HEK293T (cell line): Measurements from ENCODE around the gene CHTF8.
"Not testable (repeated sequence)": the region's sequence is repeated elsewhere in the genome, so short reads cannot be mapped to it uniquely, and the experiment has no call there.

Experiments used
- CTCF ChIA-PET: fragments of 350-600 bp; formaldehyde crosslinking; extraction: SDS; loops from one replicate; lab custom pipeline; 2021; ENCODE audit warnings: antibody characterized with exemption, inconsistent platforms; lab: Yijun Ruan, JAX
- POLR2A ChIA-PET: fragments of 350-600 bp; formaldehyde crosslinking; extraction: SDS; loops from one replicate; lab custom pipeline; 2020; ENCODE audit warnings: antibody characterized with exemption, inconsistent platforms; lab: Yijun Ruan, JAX
- DNase-seq: peaks from one replicate; pipeline ENCODE4 v3.0.0; 2012; ENCODE audit warnings: mixed read lengths; ENCODE audit errors: extremely low spot score
- ARNT ChIP-seq: fragments of 450-650 bp; IDR thresholded peaks from 2 replicates; pipeline ENCODE4 v1.6.1; 2017; ENCODE audit warnings: mild to moderate bottlenecking
- BHLHE40 ChIP-seq: fragments of 450-650 bp; IDR thresholded peaks from 2 replicates; pipeline ENCODE4 v1.6.1; 2016; ENCODE audit warnings: mild to moderate bottlenecking, moderate library complexity, borderline replicate concordance
- CTBP1 ChIP-seq: fragments of 450-650 bp; IDR thresholded peaks from 2 replicates; pipeline ENCODE4 v1.6.1; 2016; ENCODE audit warnings: borderline replicate concordance
- ELF4 ChIP-seq: fragments of 450-650 bp; IDR thresholded peaks from 2 replicates; pipeline ENCODE4 v1.6.1; 2017; ENCODE audit warnings: antibody characterized with exemption
- FOXA1 ChIP-seq: fragments of 450-650 bp; IDR thresholded peaks from 2 replicates; pipeline ENCODE4 v1.6.1; 2016; ENCODE audit warnings: mild to moderate bottlenecking
- FOXK2 ChIP-seq: fragments of 450-650 bp; IDR thresholded peaks from 2 replicates; pipeline ENCODE4 v1.6.1; 2016; ENCODE audit warnings: mild to moderate bottlenecking
- FOXM1 ChIP-seq: fragments of 450-650 bp; IDR thresholded peaks from 2 replicates; pipeline ENCODE4 v1.6.1; 2017; ENCODE audit warnings: mild to moderate bottlenecking, borderline replicate concordance
- HDGF ChIP-seq: fragments of 450-650 bp; IDR thresholded peaks from 2 replicates; pipeline ENCODE4 v1.6.1; 2017; ENCODE audit warnings: antibody characterized with exemption, borderline replicate concordance
- L3MBTL2 ChIP-seq: fragments of 450-650 bp; conservative IDR thresholded peaks from 2 replicates; pipeline ENCODE4 v1.6.1; 2016; ENCODE audit warnings: mild to moderate bottlenecking
- LEF1 ChIP-seq: fragments of 450-650 bp; IDR thresholded peaks from 2 replicates; pipeline ENCODE4 v1.6.1; 2017; ENCODE audit warnings: mild to moderate bottlenecking, borderline replicate concordance
- NFRKB ChIP-seq: fragments of 450-650 bp; IDR thresholded peaks from 2 replicates; pipeline ENCODE4 v1.6.1; 2016; ENCODE audit warnings: mild to moderate bottlenecking, moderate library complexity
- SP1 ChIP-seq: fragments of 450-650 bp; IDR thresholded peaks from 2 replicates; pipeline ENCODE4 v1.6.1; 2017
- SUZ12 ChIP-seq: fragments of 450-650 bp; IDR thresholded peaks from 2 replicates; pipeline ENCODE4 v1.6.1; 2016; ENCODE audit warnings: mild to moderate bottlenecking
- TARDBP ChIP-seq: fragments of 450-650 bp; IDR thresholded peaks from 2 replicates; pipeline ENCODE4 v1.6.1; 2016
- ZNF384 ChIP-seq: fragments of 450-650 bp; IDR thresholded peaks from 2 replicates; pipeline ENCODE4 v1.6.1; 2016
- TF ChIP-seq, protein P1 (sequence below): fragments of 450-650 bp; IDR thresholded peaks from 2 replicates; pipeline ENCODE4 v1.6.1; 2016

Gene CHTF8

GRCh38 chr16:69141936-69142335 lies 9.5 kb upstream of the CHTF8 start:
- no peak for TF ChIP-seq ELF4
- POLR2A ChIA-PET = interaction anchor here (1.3 kb wide), 1 partner anchor 9 kb away, joined by 3 read pairs; no protein-coding TSS in a partner anchor
- CTCF ChIA-PET = no interaction called here
- DNase-seq = no peak

DNA sequence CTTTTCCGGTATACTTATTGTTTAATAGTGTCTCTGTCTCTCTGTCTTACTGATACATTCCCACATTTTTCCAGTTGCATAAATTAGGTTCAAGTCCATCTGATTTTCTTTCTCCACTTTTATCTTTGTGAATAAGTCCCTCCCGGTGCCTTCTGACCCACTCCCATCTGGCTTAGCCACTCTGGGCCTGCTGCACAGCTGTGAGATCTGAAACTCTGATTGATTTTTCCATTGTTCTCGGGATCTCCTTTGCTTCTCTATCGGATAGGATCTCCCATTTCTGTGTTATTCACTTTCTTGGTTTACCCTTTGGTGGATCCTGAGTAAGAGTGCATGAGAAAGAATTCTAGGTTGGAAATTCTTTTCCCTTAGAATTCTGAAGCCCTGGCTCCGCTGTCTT lies 8.6 kb upstream of the CHTF8 start:
- CTCF ChIA-PET = interaction anchor here (1.0 kb wide), 1 partner anchor 10 kb away, joined by 4 read pairs; no protein-coding TSS in a partner anchor
- no peak for DNase-seq
- TF ChIP-seq CTBP1 = no peak
- TF ChIP-seq, protein P1, sequence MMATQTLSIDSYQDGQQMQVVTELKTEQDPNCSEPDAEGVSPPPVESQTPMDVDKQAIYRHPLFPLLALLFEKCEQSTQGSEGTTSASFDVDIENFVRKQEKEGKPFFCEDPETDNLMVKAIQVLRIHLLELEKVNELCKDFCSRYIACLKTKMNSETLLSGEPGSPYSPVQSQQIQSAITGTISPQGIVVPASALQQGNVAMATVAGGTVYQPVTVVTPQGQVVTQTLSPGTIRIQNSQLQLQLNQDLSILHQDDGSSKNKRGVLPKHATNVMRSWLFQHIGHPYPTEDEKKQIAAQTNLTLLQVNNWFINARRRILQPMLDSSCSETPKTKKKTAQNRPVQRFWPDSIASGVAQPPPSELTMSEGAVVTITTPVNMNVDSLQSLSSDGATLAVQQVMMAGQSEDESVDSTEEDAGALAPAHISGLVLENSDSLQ = no peak
- TF ChIP-seq SP1 = no peak
- no peak for TF ChIP-seq FOXA1
- no peak for TF ChIP-seq HDGF
- no peak for TF ChIP-seq TARDBP
- TF ChIP-seq L3MBTL2 = no peak
- no peak for TF ChIP-seq FOXK2
- TF ChIP-seq ARNT = no peak
- TF ChIP-seq BHLHE40 = no peak
- no peak for TF ChIP-seq NFRKB
- TF ChIP-seq ELF4 = no peak
- no peak for TF ChIP-seq FOXM1
- TF ChIP-seq SUZ12 = no peak
- no peak for TF ChIP-seq LEF1
- no peak for TF ChIP-seq ZNF384
- POLR2A ChIA-PET = interaction anchor here (1.3 kb wide), 1 partner anchor 8 kb away, joined by 3 read pairs; no protein-coding TSS in a partner anchor

GRCh38 chr16:69139464-69139863 lies 7.1 kb upstream of the CHTF8 start:
- POLR2A ChIA-PET = not testable (repeated sequence)

GRCh38 chr16:69138608-69139007 lies 6.2 kb upstream of the CHTF8 start:
- POLR2A ChIA-PET = no interaction called here
- no peak for DNase-seq
- TF ChIP-seq SUZ12 (no peak), NFRKB (no peak), FOXK2 (no peak), CTBP1 (no peak), BHLHE40 (no peak), SP1 (no peak), FOXA1 (no peak), LEF1 (no peak), ELF4 (no peak)
- CTCF ChIA-PET = no interaction called here

More at GRCh38 chr16:69139464-69139863, 7.1 kb upstream of the CHTF8 start:
- CTCF ChIA-PET, DNase-seq: not testable (repeated sequence)

GRCh38 chr16:69133373-69133954 lies 1.1 kb upstream of the CHTF8 start:
- POLR2A ChIA-PET = interaction anchor here (0.5 to 1.1 kb wide), 6 partner anchors 8 to 615 kb away, joined by 3 to 6 read pairs (median 3); no protein-coding TSS in a partner anchor
- no peak for TF ChIP-seq FOXM1
- no peak for TF ChIP-seq BHLHE40
- TF ChIP-seq ZNF384 = no peak
- no peak for TF ChIP-seq CTBP1
- no peak for TF ChIP-seq SUZ12
- no peak for TF ChIP-seq L3MBTL2
- TF ChIP-seq TARDBP = no peak
- no peak for TF ChIP-seq SP1
- TF ChIP-seq NFRKB = no peak
- TF ChIP-seq LEF1 = no peak
- TF ChIP-seq, protein P1 = no peak
- no peak for TF ChIP-seq ELF4
- TF ChIP-seq FOXA1 = no peak
- TF ChIP-seq HDGF = no peak
- no peak for TF ChIP-seq FOXK2
- no peak for TF ChIP-seq ARNT
- DNase-seq = no peak
- CTCF ChIA-PET = no interaction called here

DNA sequence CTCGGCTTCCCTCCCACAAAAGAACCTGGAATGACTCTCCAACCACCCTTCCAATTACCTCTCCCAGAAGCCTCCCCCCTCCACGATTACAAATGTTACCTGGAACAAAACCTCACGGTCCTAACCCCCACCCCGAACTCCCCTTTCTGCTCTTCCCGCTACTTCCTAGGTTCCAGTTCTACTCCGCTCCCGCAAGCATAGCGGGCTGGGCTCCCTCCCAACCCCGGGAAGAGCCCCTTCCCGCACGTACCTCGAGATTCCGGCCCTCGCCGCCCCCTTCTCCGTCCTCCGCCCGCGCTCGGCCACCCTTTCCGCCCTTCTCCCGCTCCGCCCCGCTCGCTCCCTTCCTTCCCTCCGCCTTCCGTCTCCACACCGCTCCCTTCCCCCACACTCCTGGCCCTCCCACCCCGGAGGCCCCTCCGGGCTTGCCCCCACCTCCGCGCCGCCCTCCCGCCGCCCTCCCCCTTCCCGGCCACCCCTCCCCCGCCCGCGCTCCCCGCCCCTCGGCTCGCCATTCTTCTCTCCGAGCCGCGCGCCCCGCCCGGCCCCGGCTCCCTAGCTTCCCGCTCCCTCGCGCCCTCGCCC lies 457 bp downstream of the CHTF8 start:
- DNase-seq = peak; percentile 89
- TF ChIP-seq HDGF = no peak
- TF ChIP-seq TARDBP = no peak
- TF ChIP-seq FOXA1 = no peak
- no peak for TF ChIP-seq BHLHE40
- TF ChIP-seq ARNT = no peak
- TF ChIP-seq NFRKB = no peak
- TF ChIP-seq, protein P1 = no peak
- no peak for TF ChIP-seq ELF4
- no peak for TF ChIP-seq SP1
- no peak for TF ChIP-seq FOXM1
- no peak for TF ChIP-seq L3MBTL2
- no peak for TF ChIP-seq LEF1
- TF ChIP-seq CTBP1 = no peak
- TF ChIP-seq SUZ12 = no peak
- TF ChIP-seq FOXK2 = no peak
- TF ChIP-seq ZNF384 = no peak
- CTCF ChIA-PET = no interaction called here

More for the DNA sequence above, 457 bp downstream of the CHTF8 start:
- POLR2A ChIA-PET = interaction anchor here (1.0 kb wide), 1 partner anchor 12 kb away, joined by 3 read pairs; no protein-coding TSS in a partner anchor
